Renal cortical epithelial cell (primary cell): ENCODE results near the gene SWAP70. TPM values are rescaled to one million over a fixed set of nuclear protein-coding genes. Genes with fewer than 3 reads are reported as not detected.
"Not testable (repeated sequence)": the region's sequence is repeated elsewhere in the genome, so short reads cannot be mapped to it uniquely, and the experiment has no call there.

Source experiments
- DNase-seq: peaks from one replicate; pipeline ENCODE4 v3.0.0-alpha.2; 2011; ENCODE audit warnings: low read depth
- total RNA-seq: library from RNA; depleted of rRNA; stranded (reverse); fragments of >200 nt; gene quantifications from 2 replicates; pipeline ENCODE4 v1.2.3, GENCODE V29; 2014

Gene SWAP70
- total RNA-seq, 1 donor from 2014 or later, result 42.7 TPM

DNA sequence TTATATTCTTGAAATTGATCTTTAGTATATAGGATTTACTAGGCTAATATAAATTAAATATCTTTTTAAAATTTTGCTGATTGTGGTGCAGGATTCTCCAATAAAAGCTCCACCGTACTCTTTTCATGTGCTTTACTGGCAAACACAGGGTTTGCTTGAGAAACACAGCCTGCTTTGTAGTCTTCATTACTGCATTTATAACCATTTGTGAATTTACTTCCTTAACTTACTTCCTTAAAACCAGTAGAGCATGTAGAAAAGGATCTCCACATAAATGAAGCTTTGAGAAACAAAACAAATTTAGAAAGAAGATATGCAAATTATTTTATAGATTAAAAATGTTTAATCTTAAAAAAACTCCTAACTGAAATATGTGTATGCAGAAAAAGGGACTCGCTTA lies 28.8 kb downstream of the SWAP70 start:
- DNase-seq, result peak; percentile 70

DNA sequence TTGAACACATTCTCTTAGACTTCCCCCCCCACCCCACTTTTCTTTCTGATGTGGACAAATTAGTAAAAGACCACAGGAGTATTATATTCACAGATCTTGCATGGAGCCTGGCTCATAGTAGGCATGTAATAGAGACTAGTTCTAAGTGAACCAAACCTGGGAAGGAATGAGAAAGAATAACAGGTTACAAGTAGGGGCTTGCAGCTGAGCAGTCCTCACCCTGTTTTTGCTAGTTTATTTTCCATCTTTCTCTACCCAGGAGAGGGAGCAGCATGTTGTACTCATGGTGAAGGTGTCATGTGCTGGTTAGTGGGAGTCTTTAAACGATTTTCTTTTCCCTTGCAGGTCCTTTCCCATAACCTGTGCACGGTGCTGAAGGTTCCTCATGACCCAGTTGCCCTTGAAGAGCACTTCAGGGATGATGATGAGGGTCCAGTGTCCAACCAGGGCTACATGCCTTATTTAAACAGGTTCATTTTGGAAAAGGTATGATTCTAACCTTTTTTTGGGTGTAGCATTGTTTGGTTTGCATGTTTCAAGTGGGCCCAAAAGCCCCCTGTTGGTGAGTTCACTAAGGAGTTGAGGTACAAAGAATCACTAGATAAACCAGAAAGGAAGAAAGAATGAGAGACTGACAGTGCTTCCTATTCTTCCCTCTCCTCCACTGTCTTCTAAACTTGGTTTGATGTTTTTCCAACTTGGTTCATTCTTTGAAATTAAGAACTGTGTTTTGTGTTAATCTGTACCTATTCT lies 30.1 kb downstream of the SWAP70 start:
- no peak for DNase-seq

DNA sequence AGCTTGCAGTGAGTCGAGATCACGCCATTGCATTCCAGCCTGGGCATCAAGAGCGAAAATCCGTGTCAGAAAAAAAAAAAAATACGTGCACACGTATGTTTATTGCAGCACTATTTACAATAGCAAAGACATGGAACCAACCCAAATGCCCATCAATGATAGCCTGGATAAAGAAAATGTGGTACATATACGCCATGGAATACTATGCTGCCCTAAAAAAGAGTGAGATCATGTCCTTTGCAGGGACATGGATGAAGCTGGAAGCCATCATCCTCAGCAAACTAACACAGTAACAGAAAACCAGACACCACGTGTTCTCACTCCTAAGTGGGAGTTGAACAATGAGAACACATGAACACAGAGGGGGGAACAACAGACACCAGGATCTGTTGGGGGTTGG lies 31.4 kb downstream of the SWAP70 start:
- DNase-seq, result not testable (repeated sequence)

DNA sequence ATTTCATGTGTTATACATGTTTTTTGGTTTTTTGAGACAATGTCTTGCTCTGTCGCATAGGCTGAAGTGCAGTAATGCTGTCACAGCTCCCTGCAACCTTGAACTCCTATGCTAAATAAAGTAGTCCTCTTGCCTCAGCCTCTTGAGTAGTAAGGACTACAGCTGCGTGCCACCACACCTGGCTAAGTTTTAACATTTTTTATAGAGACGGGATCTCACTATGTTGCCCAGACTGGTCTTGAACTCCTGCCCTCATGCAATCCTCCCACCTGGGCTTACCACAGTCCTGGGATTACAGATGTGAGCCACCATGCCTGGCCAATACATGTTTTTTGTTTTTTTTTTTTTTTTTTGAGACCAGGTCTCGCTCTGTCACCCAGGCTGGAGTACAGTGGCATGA lies 33.9 kb downstream of the SWAP70 start:
- no peak for DNase-seq

DNA sequence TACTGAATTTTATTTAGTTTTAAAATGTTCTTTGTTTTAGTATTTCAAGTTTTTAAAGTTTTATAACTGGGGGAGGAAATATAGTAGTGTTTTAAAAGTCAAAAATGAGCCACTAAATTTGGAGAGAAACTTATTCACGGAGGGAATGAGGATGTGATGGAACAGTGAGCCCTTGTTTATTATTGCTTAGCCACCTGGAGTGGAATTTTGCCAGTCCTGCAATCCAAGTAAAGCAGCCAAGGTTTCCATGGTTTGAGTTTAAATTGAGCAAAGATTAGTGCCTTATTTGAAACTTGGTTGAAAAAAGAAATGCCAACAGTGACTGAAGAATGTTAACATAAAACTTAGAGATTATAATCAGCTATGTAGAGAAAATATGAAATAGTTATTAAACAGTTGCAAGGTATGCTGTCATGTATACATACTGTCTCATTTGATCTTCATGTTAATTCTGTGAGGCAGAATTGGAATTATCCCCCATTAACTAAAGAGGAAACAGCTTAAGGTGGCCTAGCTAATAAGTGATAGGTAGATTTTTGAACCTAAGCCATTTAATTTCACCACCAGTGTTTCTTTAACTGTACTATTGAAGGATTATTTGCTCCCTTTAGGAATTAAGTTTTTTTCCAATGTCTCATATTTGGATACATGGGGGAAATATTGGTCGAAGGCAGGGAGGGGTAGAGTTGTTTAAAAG lies 36.4 kb downstream of the SWAP70 start:
- peak; percentile 55 for DNase-seq

DNA sequence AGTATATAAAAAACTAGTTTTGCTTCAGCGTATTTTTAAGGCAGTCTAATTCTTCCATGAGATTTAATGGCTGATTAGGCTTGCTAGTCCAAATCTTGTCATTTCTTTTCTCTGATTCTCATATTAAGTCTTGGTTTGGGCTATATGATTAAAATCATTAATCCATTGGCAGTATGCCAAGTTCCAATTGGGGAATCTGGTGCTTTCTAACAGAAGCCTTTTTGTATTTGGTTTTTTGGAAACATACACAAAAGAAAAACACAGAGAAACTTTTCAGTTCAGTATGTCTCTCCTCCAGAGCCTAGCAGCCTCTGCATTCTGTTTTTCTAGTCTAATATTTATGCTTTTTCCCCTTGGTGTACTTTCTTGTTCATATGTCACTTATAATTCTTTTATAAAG lies 37.9 kb downstream of the SWAP70 start:
- no peak for DNase-seq

DNA sequence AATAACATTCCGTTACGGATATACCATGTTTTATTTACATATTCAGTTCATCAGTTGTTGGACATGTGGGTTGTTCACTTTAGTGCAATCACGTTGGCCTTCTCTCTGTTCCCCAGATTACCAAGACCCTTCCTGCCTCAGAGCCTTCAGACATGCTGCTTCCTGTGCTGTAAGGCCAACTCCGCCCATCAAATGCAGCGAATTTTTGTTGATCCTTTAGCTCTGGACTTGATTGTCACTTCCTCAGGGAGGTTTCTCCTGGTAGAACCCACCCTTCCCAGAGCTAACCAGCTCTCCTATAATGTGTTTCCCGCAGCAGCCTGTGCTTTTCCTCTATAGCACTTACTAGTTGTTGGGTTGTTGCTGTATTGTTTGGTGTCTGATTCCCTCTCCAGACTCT lies 39.4 kb downstream of the SWAP70 start:
- no peak for DNase-seq

DNA sequence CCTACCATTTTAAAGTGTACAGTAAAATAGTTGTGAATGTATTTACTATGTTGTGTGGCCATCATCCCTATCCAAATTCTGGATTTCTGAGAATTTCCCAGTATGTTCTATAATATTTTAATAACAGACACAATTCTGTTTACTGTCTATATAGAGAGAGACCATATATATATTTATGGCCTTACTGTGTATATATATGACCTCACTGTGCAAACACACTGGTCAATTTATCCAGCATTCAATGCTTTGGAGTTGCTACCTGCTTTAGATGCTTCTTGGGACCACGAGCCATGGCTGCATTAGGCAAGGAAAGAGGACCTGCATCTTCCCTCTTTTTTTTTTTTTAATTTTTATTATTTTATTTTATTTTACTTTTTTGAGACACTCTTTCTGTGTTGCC lies 40.2 kb downstream of the SWAP70 start:
- DNase-seq, result no peak

DNA sequence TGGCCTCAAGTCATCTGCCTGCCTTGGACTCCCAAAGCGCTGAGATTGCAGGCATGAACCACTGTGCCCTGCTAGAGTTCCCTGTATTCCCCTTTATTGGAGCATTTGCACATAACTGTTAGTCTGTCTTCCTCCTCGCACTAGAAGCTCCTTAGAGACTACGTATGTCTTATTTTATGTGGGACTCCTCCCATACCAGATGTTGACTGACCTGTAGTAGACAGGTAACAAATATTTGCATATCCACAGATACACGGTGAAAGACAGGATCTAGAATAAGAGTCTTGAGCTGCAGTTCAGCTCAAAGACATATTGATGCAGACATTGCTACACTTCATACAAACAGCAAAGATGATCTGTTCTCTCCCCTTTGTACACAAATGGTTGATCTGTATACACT lies 40.7 kb downstream of the SWAP70 start:
- DNase-seq, result no peak

DNA sequence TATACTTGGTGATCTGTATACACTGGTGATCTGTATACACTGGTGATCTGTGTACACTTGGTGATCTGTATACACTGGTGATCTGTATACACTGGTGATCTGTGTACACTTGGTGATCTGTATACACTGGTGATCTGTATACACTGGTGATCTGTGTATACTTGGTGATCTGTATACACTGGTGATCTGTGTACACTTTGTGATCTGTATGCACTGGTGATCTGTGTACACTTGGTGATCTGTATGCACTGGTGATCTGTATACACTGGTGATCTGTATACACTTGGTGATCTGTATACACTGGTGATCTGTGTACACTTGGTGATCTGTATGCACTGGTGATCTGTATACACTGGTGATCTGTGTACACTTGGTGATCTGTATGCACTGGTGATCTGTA lies 41.5 kb downstream of the SWAP70 start:
- DNase-seq, result not testable (repeated sequence)

DNA sequence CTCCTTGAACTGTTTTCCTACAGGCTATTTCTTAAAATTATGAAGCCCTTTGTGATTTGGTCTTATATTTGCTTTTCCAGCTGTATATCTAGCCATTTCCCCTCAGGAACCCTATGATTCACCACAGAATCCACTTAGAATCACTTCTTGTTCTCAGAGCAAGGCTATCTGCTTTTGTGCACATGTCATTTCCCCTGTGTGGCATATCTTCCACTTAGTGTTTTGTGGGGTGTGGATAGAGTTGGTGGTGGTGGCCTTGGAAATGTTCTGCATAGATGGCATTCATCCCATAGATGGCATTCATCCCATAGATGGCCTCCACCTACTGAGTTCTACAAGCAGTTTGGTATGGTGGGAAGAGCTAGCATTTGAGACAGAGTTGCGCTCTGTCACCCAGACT lies 44.7 kb downstream of the SWAP70 start:
- DNase-seq, result no peak

DNA sequence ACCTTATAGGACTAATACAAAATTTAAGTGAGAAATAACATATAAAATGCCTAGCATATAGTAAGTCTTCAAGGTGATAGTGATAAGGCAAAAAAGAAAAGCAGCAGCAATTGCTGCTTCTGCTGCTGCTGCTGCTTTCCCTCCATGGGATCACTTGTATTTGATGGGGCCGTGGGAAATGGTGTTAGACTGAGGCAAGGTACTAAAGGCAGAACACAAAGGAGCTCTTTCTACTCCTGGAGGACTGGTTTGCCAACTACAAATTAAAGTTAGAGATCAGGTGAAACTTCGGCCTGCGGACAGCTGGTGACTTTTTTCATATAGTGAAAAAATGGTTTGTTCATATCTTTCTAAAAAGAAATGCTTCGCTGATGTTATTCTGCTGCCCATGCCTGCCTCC lies 46.3 kb downstream of the SWAP70 start:
- DNase-seq, result no peak

DNA sequence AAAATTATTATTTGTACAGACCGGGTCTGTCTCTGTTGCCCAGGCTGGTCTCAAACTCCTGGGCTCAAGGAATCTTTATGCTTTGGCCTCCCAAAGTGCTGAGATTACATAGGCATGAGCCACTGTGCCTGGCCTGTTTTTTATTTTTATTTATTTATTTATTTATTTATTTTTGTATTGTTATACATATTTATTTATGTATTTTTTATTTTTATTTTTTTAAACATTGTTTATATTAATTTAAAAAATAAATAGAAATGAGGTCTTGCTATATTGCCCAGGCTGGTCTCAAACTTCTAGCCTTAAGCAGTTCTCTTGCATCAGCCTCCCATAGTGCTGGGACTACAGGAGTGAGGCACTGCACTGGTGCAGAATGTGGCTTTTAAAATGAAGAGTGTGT lies 47.0 kb downstream of the SWAP70 start:
- DNase-seq, result no peak

DNA sequence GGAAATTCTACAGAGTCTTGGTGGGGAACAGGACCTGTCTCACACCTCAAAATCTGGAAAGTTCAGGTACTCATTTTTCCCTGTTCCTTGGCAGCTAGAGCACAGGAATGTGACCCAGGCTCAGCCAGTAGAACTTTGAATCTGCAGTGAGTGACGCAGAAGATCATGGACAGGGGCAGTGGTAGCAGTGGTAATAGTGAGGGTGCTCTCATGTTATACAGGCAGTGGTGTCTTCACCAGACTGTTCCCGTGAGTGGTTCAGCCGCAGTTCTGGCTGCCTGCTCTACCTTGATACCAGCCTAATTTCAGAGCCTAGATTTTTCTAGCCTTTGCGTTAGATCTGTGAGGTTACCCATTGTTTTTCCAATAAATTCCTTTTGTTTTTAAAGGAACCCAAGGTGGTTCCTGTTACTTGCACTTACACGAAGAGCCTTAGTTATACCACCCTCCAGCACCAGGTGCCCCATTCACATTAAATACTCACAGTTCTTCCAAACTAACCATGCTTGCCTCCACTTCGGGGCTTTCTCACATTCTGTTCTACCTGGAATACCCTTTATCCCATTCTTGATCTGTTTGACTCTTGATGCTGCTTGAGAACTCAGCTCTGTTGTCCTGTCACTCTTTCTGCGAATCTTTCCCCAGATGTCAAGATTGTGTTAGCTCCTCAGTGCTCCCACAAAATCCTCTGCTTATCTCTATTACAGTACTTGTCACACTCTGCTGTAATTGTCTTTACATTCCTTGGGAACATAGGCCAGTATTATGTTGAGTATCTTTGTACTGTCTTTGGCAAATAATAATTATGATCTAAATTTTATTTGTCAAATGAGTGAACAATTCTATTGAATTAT lies 47.8 kb downstream of the SWAP70 start:
- DNase-seq, result no peak

DNA sequence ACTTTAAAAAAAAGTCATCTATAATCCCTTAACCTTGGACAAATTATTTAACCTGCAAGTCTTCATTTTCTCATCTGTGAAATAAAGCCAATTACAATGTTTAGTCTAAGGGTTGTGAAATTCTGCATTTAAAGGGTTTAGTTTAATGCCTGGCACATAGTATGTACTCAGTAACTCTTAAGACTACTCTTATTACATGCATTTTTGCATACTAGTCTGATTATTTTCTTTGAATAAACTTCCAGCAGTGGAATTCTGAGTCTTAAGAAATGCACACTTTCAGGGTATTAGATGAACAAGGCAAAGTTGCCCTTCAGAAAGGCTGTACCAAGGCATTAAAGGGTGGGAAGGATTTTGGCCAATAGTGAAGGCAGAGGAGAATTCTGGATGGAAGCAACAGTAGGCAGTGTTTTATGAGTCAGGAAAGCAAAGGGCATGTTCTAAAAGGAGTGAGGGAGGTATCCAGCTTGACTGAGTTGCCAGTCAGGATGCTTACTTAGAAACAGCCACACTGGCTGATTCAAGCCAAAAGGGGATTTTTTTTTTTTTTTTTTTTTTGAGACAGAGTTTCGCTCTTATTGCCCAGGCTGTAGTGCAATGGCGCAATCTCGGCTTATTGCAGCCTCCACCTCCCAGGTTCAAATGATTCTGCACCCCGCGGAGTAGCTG lies 50.5 kb downstream of the SWAP70 start:
- no peak for DNase-seq

DNA sequence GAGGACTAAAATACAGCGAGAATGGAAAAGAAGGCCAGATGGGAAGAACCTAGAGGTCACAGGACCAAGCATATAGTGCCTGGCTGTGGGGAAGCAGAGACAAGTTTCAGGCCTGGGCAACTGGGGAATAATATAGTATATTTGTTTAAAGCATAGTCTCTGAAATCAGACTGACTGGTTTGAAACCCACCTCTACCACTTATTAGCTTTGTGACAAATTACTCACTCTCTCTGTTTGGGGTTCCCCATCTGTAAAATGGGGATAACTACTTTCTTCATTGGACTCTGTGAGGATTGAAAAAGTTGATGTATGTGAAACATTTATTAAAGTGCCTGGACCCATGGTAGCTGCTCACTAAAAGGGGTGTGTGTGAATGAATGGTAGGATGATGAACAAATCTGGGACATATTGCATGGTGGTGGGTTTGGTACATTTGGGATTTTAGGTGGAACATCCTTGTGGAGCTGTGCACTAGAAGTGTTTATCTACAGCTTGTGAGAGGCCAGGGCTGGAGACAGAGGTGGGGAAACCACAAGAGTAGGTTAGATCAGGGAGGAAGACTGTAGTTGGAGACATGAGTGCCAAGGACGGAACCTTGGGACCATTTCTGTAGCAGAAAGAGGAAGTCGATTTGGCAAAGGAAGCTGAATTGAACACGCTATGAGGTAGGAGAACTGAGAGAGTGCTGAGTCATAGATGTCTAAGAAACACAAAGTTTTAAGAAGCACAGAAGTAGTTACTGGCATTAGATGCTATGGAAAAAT lies 52.6 kb downstream of the SWAP70 start:
- peak; percentile 63 for DNase-seq

DNA sequence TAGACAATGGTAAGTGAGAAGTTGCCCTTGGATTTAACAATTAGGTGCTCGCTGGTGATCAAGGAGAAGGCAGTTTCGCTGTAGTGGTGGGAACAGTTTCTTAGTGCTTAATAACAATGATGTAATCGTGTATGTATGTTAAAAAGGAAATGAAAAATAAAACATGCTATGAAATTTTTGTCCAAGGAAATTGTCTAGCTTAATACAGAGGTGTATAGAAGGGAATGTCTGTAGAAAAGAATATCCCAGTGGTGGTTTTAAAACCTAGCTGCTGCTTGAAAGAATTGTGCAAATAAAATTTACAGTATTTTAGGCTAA lies 53.1 kb downstream of the SWAP70 start:
- no peak for DNase-seq

DNA sequence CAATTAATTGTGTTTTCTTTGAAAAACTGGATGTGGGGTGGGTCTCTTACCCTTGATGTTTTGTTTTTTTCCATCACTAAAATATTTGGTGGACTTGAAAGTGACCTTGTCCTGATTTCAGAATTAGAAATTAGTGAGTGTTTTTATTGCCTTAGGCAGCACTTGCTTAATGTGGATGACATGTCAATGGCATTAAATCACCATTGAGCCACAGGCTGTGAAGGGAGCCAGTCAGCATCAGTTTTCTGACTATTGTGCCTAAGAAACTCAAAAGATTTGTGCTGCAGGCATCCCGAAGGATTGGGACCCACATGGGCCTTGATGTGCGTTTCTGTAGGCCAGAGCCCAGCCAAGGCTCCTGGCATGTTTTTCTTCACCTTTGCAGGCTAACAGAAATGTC lies 53.8 kb downstream of the SWAP70 start:
- peak; percentile 77 for DNase-seq

DNA sequence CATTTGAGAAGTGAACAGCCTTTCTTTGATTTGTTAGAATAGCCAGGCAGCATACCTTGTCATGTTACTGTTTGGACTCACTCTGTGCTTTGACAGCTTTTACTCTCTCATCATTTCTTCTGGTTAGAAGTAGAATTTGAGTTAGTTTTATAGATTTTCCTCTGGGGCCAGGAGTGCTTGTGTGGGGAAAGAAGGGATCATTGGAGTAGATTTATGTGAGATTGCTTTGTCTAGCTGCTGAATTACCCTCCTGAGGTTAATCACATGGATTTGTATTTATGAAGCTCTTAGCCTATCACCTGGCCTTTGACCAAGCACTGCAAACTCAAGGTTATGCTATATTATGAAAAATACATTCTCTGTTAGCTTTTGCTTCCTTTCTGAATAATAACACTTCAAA lies 54.3 kb downstream of the SWAP70 start:
- DNase-seq, result no peak

DNA sequence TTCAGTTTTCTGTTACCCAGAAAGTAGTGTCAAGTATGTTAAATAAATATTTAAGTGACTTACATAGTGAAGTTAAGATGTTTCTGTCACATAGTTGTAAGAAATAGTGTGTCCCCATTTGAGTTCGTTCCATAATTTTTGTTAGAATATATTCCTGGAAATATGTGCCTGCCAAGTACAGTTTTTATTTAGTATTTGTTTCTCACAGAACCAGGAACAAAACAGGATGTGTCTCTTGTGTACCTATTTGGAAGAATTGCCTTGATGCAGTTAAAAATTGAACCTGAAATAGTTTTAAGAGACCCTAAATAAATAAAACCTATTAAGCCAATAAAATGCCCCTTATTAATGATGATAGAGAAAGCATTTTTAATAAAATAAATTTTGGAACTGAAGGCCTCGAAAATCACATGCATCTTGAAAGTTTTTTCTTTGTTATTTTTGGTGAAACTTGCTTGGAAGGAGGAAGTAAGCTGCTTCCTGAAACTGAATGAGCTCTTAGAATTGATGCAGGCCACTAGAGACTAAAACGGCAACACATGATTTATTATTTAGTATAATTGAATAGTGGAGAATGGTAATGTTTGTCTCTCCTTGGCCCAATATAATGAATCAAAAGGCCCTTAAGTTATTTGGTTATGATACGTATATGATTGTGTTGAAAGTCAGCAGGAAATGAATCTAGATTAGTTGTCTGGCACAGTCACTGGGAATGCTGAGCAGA lies 55.9 kb downstream of the SWAP70 start:
- no peak for DNase-seq

DNA sequence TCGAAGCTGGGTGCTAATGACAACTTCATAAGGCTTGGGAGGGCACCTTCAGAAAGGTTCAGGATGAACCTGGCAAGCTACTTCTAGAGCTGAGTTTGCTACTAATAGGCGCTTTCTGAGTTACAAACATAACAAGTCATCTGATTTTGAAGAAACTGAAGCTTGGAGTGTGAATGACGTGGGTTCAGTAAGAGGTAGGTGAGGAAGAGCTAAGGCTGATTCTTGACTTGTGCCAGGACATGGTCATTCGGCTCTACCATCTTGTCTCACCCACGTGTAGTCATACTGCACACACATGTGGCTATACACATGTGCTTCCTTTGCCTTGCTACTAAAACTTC lies 56.4 kb downstream of the SWAP70 start:
- DNase-seq, result no peak
